ENCODE results near the gene SLC16A3. TPM values are rescaled to one million over a fixed set of nuclear protein-coding genes. Genes with fewer than 3 reads are reported as not detected.
A peak's percentile ranks its signal among the peaks of the same experiment; 100 is the strongest.

Gene SLC16A3
- total RNA-seq, 1 donor from 2014 or later = 81.9 TPM

GRCh38 chr17:82272495-82273326 is 43.9 kb downstream of the SLC16A3 start:
- H3K4me1 ChIP-seq = peaks cover 59% of the 10 kb centered on the region
- no peaks in the 10 kb centered on the region for H3K9me3 ChIP-seq
- H3K4me3 ChIP-seq = peak overlapping the region; percentile 92
- peak; percentile 52 to 59 for ATAC-seq
- TF ChIP-seq, protein P1, sequence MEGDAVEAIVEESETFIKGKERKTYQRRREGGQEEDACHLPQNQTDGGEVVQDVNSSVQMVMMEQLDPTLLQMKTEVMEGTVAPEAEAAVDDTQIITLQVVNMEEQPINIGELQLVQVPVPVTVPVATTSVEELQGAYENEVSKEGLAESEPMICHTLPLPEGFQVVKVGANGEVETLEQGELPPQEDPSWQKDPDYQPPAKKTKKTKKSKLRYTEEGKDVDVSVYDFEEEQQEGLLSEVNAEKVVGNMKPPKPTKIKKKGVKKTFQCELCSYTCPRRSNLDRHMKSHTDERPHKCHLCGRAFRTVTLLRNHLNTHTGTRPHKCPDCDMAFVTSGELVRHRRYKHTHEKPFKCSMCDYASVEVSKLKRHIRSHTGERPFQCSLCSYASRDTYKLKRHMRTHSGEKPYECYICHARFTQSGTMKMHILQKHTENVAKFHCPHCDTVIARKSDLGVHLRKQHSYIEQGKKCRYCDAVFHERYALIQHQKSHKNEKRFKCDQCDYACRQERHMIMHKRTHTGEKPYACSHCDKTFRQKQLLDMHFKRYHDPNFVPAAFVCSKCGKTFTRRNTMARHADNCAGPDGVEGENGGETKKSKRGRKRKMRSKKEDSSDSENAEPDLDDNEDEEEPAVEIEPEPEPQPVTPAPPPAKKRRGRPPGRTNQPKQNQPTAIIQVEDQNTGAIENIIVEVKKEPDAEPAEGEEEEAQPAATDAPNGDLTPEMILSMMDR (IDR thresholded peaks at IDR 0.05) = no peak
- DNase-seq = peak; percentile 73
- H3K27me3 ChIP-seq (ENCODE audit: low read depth) = no peaks in the 10 kb centered on the region
- H3K27ac ChIP-seq = peak overlapping the region; percentile 99
- peaks cover 43% of the 10 kb centered on the region for H3K36me3 ChIP-seq
- intact Hi-C loops (cut with DNase I) = no loop called here

DNA sequence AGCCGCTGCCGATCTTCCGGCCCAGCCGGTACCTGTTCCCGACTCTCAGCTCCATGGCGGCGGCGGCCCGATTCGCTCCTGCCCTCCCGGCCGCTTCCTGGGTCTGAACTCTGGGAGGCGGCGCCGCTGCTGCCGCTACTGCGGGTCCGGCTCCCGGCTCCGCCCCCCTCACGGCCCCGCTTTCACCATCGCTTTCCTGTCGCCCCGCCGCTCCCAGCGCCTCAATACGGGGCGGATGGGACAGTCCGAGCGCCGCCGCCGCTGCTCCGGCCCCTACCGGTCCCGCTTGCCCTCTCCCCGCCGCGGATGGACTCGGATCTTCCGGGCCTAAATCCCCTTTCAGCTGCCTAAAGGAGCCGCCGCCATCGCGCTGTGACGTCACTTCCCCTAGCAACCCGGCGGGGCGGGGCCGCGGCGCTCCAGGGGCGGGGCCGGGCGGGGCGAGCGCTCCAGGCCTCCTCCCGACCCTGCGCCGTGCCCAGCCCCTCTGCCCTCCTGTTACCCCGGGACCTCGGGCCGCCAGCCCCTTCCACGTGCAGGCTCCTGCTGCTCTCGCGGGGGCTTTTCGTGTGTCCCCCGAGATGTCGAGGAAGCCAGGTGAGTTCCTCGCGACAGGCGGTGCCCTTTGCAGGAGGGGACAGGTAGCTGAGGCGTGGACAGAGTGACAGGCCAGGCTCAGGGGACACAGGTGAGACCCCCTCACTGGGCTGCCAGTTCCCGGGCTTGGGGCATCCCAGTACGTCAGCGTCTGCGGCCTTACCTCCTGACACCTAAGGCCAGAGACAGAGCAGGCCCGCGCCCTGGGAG is 44.7 kb downstream of the SLC16A3 start, which contains the start of gene CSNK1D:
Gene CSNK1D (minus strand): TSS at position 374 of the 807 bp plus-strand sequence. CDS start 319 bp downstream, at position 55.
- intact Hi-C loops (cut with DNase I) = no loop called here
- Histone ChIP-seq H3K27me3 (ENCODE audit: low read depth) (no peaks in the 10 kb centered on the region), H3K27ac (peak within 1 kb of the TSS; percentile 99), H3K4me1 (peaks cover 51% of the 10 kb centered on the region), H3K4me3 (peak within 1 kb of the TSS; percentile 92), H3K9me3 (no peaks in the 10 kb centered on the region), H3K36me3 (peaks cover 41% of the 10 kb centered on the region)
- TF ChIP-seq, protein P1 (IDR thresholded peaks at IDR 0.05) = no peak
- DNase-seq (peak; percentile 94), ATAC-seq (peak; percentile 94 to 96)

GRCh38 chr17:82274134-82275020 is 45.5 kb downstream of the SLC16A3 start:
- Histone ChIP-seq H3K36me3 (peaks cover 33% of the 10 kb centered on the region), H3K4me3 (peak overlapping the region; percentile 92), H3K9me3 (no peaks in the 10 kb centered on the region), H3K4me1 (peaks cover 42% of the 10 kb centered on the region), H3K27ac (peak overlapping the region; percentile 99), H3K27me3 (ENCODE audit: low read depth) (no peaks in the 10 kb centered on the region)
- DNase-seq (no peak), ATAC-seq (no peak)
- intact Hi-C loops (cut with DNase I) = no loop called here
- TF ChIP-seq, protein P1 (IDR thresholded peaks at IDR 0.05) = no peak

DNA sequence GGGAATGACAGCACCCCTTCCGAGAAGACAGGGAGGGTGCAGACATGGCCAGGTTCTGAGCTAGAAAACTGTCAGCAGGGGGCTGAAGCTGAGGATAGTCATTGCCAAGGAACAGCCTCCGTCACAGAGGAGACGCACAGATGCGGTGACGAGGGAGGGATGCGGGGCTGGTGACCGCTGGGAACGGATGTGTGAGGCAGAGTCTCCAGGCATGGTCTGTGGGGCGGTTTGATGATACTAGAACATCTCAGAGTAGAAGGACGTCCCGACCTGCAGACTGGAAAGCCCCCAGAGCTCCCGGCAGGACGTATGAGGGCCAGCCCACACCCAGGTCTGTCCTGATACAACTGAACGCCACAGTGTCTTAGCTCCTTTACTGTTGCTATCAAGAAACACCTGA is 46.5 kb downstream of the SLC16A3 start:
- DNase-seq = no peak
- peaks cover 23% of the 10 kb centered on the region for H3K36me3 ChIP-seq
- H3K27me3 ChIP-seq (ENCODE audit: low read depth) = no peaks in the 10 kb centered on the region
- no peak for ATAC-seq
- H3K4me3 ChIP-seq = no peak overlapping the region
- H3K9me3 ChIP-seq = no peaks in the 10 kb centered on the region
- TF ChIP-seq, protein P1 (IDR thresholded peaks at IDR 0.05) = no peak
- H3K4me1 ChIP-seq = peaks cover 33% of the 10 kb centered on the region
- no peak overlapping the region for H3K27ac ChIP-seq
- intact Hi-C loops (cut with DNase I) = no loop called here

- no peak for ATAC-seq
- no peak overlapping the region for H3K4me3 ChIP-seq
- H3K27me3 ChIP-seq (ENCODE audit: low read depth) = no peaks in the 10 kb centered on the region
- peaks cover 7% of the 10 kb centered on the region for H3K36me3 ChIP-seq
- no peak overlapping the region for H3K27ac ChIP-seq
- no peak for DNase-seq
- intact Hi-C loops (cut with DNase I) = no loop called here
- peaks cover 27% of the 10 kb centered on the region for H3K4me1 ChIP-seq
- no peaks in the 10 kb centered on the region for H3K9me3 ChIP-seq
- TF ChIP-seq, protein P1 (IDR thresholded peaks at IDR 0.05) = no peak
Measured at GRCh38 chr17:82276938-82277337, 48.1 kb downstream of the SLC16A3 start.
